ENCODE measurements around the gene BPHL.
"Not testable (repeated sequence)": the region's sequence is repeated elsewhere in the genome, so short reads cannot be mapped to it uniquely, and the experiment has no call there.

BPHL gene

DNA sequence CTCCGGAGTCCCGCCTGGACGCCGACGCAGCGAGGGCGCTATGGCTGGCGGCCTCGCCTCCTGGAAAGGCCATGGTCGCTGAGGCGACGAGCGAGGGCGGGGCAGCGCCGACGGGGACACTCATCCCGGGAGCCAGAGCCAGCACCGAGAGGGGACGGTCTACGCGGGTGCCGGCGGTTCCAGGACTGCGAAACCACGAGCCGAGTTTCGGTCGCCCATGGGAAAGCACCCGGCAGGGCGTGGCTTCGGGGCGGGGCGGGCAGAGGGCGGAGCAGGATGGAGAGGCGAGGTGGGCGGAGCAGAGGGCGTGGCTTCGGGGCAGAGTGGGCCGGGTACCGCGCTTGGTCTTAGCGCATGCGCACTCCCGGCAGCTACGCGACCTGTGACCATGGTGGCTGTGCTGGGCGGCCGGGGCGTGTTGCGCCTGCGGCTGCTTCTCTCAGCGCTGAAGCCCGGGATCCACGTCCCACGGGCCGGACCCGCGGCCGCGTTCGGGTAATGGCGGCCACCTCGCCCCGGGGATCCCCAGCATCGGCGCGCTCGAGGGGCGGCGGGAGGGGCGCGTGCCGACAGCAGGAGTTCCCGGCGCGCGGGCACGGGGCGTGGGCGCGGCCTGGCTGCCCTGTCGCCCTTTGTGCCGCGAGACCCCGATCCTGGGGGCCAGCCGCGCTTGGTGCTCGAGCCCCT is at the start of gene BPHL:
Gene BPHL (plus strand): TSS at position 359 of the 687 bp plus-strand sequence. CDS start 30 bp downstream, at position 389.
- H3K79me2 ChIP-seq (ENCODE audit: control insufficient read depth, insufficient read depth, low read length, unreplicated experiment), result peaks cover 5% of the 10 kb centered on the region
- H3K27me3 ChIP-seq (ENCODE audit: insufficient read depth, low read length), result no peaks in the 10 kb centered on the region
- peak within 1 kb of the TSS; percentile 97 for H3K4me3 ChIP-seq (ENCODE audit: low read depth, low read length)
- H2AFZ ChIP-seq (ENCODE audit: low read length, unreplicated experiment), result peak within 1 kb of the TSS; percentile 93
- peaks cover 3% of the 10 kb centered on the region; the same call in 1 of the 2 replicates for H3K36me3 ChIP-seq (ENCODE audit: insufficient read depth, low read length)
- peak within 1 kb of the TSS; percentile 93 for H3K27ac ChIP-seq (ENCODE audit: low read depth, low read length)
- H3K4me1 ChIP-seq (ENCODE audit: control insufficient read depth, insufficient read depth, low read length, unreplicated experiment), result peaks cover 10% of the 10 kb centered on the region

- H3K27ac ChIP-seq (ENCODE audit: low read depth, low read length), result no peak overlapping the region
- peaks cover 32% of the 10 kb centered on the region for H3K4me1 ChIP-seq (ENCODE audit: control insufficient read depth, insufficient read depth, low read length, unreplicated experiment)
- no peak overlapping the region for H2AFZ ChIP-seq (ENCODE audit: low read length, unreplicated experiment)
- H3K79me2 ChIP-seq (ENCODE audit: control insufficient read depth, insufficient read depth, low read length, unreplicated experiment), result peaks cover 70% of the 10 kb centered on the region
- 0 out of 2 replicates have a peak, but pooled peaks cover 7% of the 10 kb centered on the region for H3K36me3 ChIP-seq (ENCODE audit: insufficient read depth, low read length)
- H3K27me3 ChIP-seq (ENCODE audit: insufficient read depth, low read length), result no peaks in the 10 kb centered on the region
- H3K4me3 ChIP-seq (ENCODE audit: low read depth, low read length), result no peak overlapping the region
Observed at GRCh38 chr6:3071568-3071967, 46.9 kb upstream of the BPHL start.

DNA sequence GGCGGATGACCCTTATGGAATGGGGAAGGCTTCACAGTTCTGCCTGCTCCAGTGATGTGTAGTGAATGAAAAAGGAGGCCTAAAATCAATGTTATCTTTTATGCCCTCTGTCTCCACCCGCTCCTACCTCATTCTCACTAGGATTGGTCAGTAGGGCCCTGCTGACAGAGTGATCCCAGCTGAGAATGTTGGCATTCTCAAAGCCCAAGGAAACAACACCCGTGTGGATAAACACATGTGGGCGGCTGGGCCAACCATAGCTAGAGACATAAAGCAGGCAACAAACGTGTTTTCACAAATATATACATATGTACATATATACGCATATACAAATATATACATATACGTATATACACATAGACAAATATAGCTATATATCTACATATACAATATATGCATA is 45.7 kb upstream of the BPHL start:
- H3K4me1 ChIP-seq (ENCODE audit: control insufficient read depth, insufficient read depth, low read length, unreplicated experiment), result peaks cover 32% of the 10 kb centered on the region
- 0 out of 2 replicates have a peak, but pooled peaks cover 10% of the 10 kb centered on the region for H3K36me3 ChIP-seq (ENCODE audit: insufficient read depth, low read length)
- H3K27me3 ChIP-seq (ENCODE audit: insufficient read depth, low read length), result no peaks in the 10 kb centered on the region
- H3K4me3 ChIP-seq (ENCODE audit: low read depth, low read length), result no peak overlapping the region
- H3K79me2 ChIP-seq (ENCODE audit: control insufficient read depth, insufficient read depth, low read length, unreplicated experiment), result peaks cover 67% of the 10 kb centered on the region
- no peak overlapping the region for H2AFZ ChIP-seq (ENCODE audit: low read length, unreplicated experiment)
- H3K27ac ChIP-seq (ENCODE audit: low read depth, low read length), result no peak overlapping the region

DNA sequence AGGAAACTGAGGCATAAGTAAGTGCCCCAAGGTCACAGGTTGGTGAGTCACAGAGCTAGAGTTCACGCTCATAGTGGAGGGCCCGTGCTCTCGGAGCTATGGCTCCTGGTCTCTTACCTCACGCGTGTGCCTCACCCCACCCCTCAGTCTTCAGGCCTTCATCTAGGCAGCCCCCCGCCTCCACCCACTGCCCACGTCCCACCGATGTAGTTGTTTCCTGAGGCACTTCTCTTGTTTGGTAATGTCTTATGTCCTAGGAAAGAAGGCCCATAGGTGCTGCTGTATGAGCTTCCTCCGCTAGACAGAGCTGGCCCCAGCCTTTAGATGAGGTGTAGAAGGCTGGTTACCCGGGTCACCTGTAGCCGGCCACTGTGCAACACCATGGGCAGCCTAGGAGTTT is 45.1 kb upstream of the BPHL start:
- Histone ChIP-seq H3K27ac (ENCODE audit: low read depth, low read length) (no peak overlapping the region), H2AFZ (ENCODE audit: low read length, unreplicated experiment) (no peak overlapping the region), H3K36me3 (ENCODE audit: insufficient read depth, low read length) (peaks cover 13% of the 10 kb centered on the region; the same call in 1 of the 2 replicates), H3K4me3 (ENCODE audit: low read depth, low read length) (no peak overlapping the region), H3K79me2 (ENCODE audit: control insufficient read depth, insufficient read depth, low read length, unreplicated experiment) (peaks cover 67% of the 10 kb centered on the region), H3K27me3 (ENCODE audit: insufficient read depth, low read length) (no peaks in the 10 kb centered on the region), H3K4me1 (ENCODE audit: control insufficient read depth, insufficient read depth, low read length, unreplicated experiment) (peaks cover 32% of the 10 kb centered on the region)

DNA sequence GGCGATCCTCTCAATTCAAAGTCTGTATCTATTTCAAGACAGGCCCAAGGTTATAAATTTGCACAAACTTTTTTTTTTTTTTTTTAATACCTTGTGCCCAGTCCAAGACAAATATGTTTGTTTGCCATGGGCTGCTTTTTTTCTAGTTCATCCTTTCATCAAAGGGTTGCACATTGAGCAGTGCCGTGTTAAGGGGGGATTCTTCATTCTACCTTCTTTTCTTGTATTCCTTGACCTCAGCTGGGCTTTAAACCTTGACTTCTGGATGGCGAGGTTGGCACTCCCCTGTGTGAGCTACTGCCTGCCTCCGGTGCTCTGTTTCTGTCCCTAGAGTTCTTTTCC is 42.8 kb upstream of the BPHL start:
- no peak overlapping the region for H2AFZ ChIP-seq (ENCODE audit: low read length, unreplicated experiment)
- peaks cover 28% of the 10 kb centered on the region for H3K36me3 ChIP-seq (ENCODE audit: insufficient read depth, low read length)
- no peak overlapping the region for H3K27ac ChIP-seq (ENCODE audit: low read depth, low read length)
- H3K27me3 ChIP-seq (ENCODE audit: insufficient read depth, low read length), result no peaks in the 10 kb centered on the region
- H3K4me1 ChIP-seq (ENCODE audit: control insufficient read depth, insufficient read depth, low read length, unreplicated experiment), result peaks cover 19% of the 10 kb centered on the region
- no peak overlapping the region for H3K4me3 ChIP-seq (ENCODE audit: low read depth, low read length)
- H3K79me2 ChIP-seq (ENCODE audit: control insufficient read depth, insufficient read depth, low read length, unreplicated experiment), result peaks cover 57% of the 10 kb centered on the region

DNA sequence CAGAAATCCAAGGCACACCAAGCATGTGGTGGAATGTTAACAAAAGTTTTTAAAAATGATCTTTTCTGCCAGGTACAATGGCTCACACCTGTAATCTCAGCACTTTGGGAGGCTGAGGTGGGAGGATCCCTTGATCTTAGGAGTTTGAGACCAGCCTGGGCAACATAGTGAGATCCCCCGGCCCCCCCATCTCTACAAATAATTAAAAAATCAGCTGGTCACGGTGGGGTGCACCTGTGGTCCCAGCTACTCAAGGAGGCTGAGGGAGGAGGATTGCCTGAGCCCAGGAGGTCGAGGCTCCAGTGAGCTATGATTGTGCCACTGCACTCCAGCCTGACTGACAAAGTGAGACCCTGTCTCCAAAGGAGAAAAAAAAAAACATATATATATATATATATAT is 42.2 kb upstream of the BPHL start:
- Histone ChIP-seq H3K79me2 (ENCODE audit: control insufficient read depth, insufficient read depth, low read length, unreplicated experiment) (peaks cover 51% of the 10 kb centered on the region), H3K4me3 (ENCODE audit: low read depth, low read length) (no peak overlapping the region), H3K27ac (ENCODE audit: low read depth, low read length) (no peak overlapping the region), H3K36me3 (ENCODE audit: insufficient read depth, low read length) (peaks cover 33% of the 10 kb centered on the region), H2AFZ (ENCODE audit: low read length, unreplicated experiment) (no peak overlapping the region), H3K4me1 (ENCODE audit: control insufficient read depth, insufficient read depth, low read length, unreplicated experiment) (peaks cover 14% of the 10 kb centered on the region), H3K27me3 (ENCODE audit: insufficient read depth, low read length) (no peaks in the 10 kb centered on the region)

DNA sequence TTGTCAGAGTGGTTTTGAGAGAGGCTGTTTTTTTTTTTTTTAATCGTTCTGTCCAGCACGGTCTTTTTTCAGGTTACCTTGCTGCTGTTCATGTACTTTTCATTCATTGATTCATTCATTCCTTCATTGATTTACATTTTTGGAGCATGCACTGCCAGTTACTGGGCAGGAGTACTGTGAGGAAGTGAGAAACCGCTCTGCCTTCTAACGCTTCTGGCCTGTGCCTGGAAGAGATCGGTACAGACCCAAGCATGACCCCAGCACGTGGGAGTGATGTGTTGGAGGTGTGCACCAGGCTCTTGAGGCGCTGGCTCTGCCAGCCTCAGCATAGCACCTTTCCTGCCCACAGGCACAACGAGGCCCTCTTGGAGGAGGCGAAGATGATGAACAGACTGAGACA is 41.1 kb upstream of the BPHL start:
- Histone ChIP-seq H3K36me3 (ENCODE audit: insufficient read depth, low read length) (peaks cover 36% of the 10 kb centered on the region), H3K4me3 (ENCODE audit: low read depth, low read length) (no peak overlapping the region), H3K27me3 (ENCODE audit: insufficient read depth, low read length) (no peaks in the 10 kb centered on the region), H3K79me2 (ENCODE audit: control insufficient read depth, insufficient read depth, low read length, unreplicated experiment) (peaks cover 42% of the 10 kb centered on the region), H3K27ac (ENCODE audit: low read depth, low read length) (no peak overlapping the region), H2AFZ (ENCODE audit: low read length, unreplicated experiment) (no peak overlapping the region), H3K4me1 (ENCODE audit: control insufficient read depth, insufficient read depth, low read length, unreplicated experiment) (peaks cover 12% of the 10 kb centered on the region)

GRCh38 chr6:3078952-3079351 is 39.6 kb upstream of the BPHL start:
- not testable (repeated sequence) for H3K4me3 ChIP-seq (ENCODE audit: low read depth, low read length); H2AFZ ChIP-seq (ENCODE audit: low read length, unreplicated experiment); H3K27ac ChIP-seq (ENCODE audit: low read depth, low read length); H3K27me3 ChIP-seq (ENCODE audit: insufficient read depth, low read length)
- Histone ChIP-seq H3K4me1 (ENCODE audit: control insufficient read depth, insufficient read depth, low read length, unreplicated experiment) (peaks cover 12% of the 10 kb centered on the region), H3K36me3 (ENCODE audit: insufficient read depth, low read length) (peaks cover 42% of the 10 kb centered on the region), H3K79me2 (ENCODE audit: control insufficient read depth, insufficient read depth, low read length, unreplicated experiment) (peaks cover 28% of the 10 kb centered on the region)

- Histone ChIP-seq H2AFZ (ENCODE audit: low read length, unreplicated experiment) (no peak overlapping the region), H3K4me1 (ENCODE audit: control insufficient read depth, insufficient read depth, low read length, unreplicated experiment) (peaks cover 12% of the 10 kb centered on the region), H3K36me3 (ENCODE audit: insufficient read depth, low read length) (peaks cover 42% of the 10 kb centered on the region), H3K27me3 (ENCODE audit: insufficient read depth, low read length) (no peaks in the 10 kb centered on the region), H3K79me2 (ENCODE audit: control insufficient read depth, insufficient read depth, low read length, unreplicated experiment) (peaks cover 22% of the 10 kb centered on the region), H3K4me3 (ENCODE audit: low read depth, low read length) (no peak overlapping the region), H3K27ac (ENCODE audit: low read depth, low read length) (no peak overlapping the region)
Observed at GRCh38 chr6:3079682-3080081, 38.8 kb upstream of the BPHL start.

DNA sequence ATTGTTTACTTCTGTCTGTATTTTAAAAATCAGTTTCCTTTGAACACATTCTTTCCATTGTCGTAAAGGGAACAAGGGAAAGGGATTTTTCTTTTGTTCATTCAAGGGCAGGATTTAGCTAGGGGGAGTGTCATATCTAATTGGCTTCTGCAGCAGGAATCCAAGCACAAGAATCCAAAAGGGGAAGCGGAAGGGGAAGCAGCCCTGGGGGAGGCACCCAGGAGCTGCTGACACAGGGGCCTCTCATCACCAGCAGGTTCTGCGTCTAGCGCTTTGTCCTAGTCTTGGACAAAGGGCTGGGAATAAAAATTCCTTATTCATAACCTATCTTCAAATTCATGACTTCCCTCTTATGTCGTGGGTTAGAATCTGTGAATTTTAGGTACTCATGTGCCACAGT is 36.6 kb upstream of the BPHL start:
- Histone ChIP-seq H3K4me1 (ENCODE audit: control insufficient read depth, insufficient read depth, low read length, unreplicated experiment) (no peaks in the 10 kb centered on the region), H3K27me3 (ENCODE audit: insufficient read depth, low read length) (no peaks in the 10 kb centered on the region), H3K36me3 (ENCODE audit: insufficient read depth, low read length) (peaks cover 48% of the 10 kb centered on the region), H2AFZ (ENCODE audit: low read length, unreplicated experiment) (no peak overlapping the region), H3K27ac (ENCODE audit: low read depth, low read length) (no peak overlapping the region), H3K4me3 (ENCODE audit: low read depth, low read length) (no peak overlapping the region), H3K79me2 (ENCODE audit: control insufficient read depth, insufficient read depth, low read length, unreplicated experiment) (peaks cover 1% of the 10 kb centered on the region)

GRCh38 chr6:3085074-3085473 is 33.4 kb upstream of the BPHL start:
- Histone ChIP-seq H2AFZ (ENCODE audit: low read length, unreplicated experiment) (no peak overlapping the region), H3K36me3 (ENCODE audit: insufficient read depth, low read length) (peaks cover 44% of the 10 kb centered on the region), H3K4me3 (ENCODE audit: low read depth, low read length) (no peak overlapping the region), H3K27ac (ENCODE audit: low read depth, low read length) (no peak overlapping the region), H3K4me1 (ENCODE audit: control insufficient read depth, insufficient read depth, low read length, unreplicated experiment) (peaks cover 6% of the 10 kb centered on the region), H3K27me3 (ENCODE audit: insufficient read depth, low read length) (no peaks in the 10 kb centered on the region), H3K79me2 (ENCODE audit: control insufficient read depth, insufficient read depth, low read length, unreplicated experiment) (no peaks in the 10 kb centered on the region)

All from ACC112 (cell line).